ENCODE measurements around the gene SCN9A. TPM values are rescaled to one million over a fixed set of nuclear protein-coding genes. Genes with fewer than 3 reads are reported as not detected.

SCN9A gene
- total RNA-seq, 8 experiments from 2014 or later = 0.31 to 40.6 (median 5.6) TPM

DNA sequence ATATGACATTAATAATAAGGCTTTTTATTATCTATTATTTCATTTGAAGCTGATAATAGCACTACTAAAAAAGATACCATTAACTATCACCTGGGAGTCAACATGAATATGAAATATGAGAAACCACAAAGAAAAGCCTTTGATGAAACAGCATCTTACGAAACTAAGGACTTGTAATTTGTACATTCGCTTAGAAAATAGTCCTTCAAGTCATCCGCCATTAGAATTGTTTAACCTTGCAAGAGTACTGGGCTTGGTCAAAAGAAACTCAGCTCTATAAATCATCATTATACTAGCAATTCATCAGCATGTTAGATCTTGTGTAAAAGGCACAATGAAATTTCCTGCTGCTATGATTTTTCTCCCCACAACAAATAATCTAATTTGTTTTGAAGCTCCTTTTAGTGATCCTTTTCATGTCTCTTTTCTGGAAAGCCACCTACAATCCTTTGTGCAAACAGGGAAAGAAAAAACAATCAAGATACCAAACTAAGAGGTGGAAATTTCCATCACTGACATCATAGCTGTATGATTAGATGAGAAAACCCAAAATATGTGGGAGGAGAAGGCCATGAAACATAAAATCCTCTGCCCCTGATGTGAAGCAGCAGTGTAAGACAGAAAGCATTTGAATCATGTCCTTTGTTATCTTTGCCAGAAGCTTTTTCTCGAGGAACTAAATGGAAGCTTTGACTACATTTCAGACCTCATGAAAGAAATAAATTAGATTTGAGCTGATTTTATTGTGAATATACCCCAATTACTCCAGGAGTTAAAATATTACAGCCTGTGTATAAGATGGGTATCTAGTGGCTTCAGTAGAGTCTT lies 31.2 kb downstream of the SCN9A start:
- 10 to 89% (median 68%) methylated on average over 1 to 4 of the region's 4 CpGs for WGBS, 10 experiments
- in situ Hi-C loops (cut with MboI; ENCODE audit: low pct_unique_long_range_greater_than_20kb in 2 of 9, low sequenced_read_pairs in 9 of 9, unreplicated experiment in 9 of 9) = no loop called here
- Histone ChIP-seq H3K4me3 (no peak overlapping the region), H3K27ac (no peak overlapping the region), H3K4me1 (replicated peaks in 1 of 2) (peaks cover 5 to 9% of the 10 kb centered on the region in 2 donors)
- ATAC-seq (replicated peaks in 6 of 8) = peak in 1 of 8 experiments; percentile 43

- Histone ChIP-seq H3K27ac (no peak overlapping the region), H3K4me3 (no peak overlapping the region), H3K4me1 (replicated peaks in 1 of 2) (peaks cover 5 to 9% of the 10 kb centered on the region in 2 donors)
- no peak for ATAC-seq (replicated peaks in 6 of 8)
- WGBS, 10 experiments = 0 to 80% (median 33%) methylated on average over 1 to 2 of the region's 2 CpGs; no CpG with 5 or more reads in 1 of the 10 experiments
- in situ Hi-C loops (cut with MboI; ENCODE audit: low pct_unique_long_range_greater_than_20kb in 2 of 9, low sequenced_read_pairs in 9 of 9, unreplicated experiment in 9 of 9) = no loop called here
These were observed 32.3 kb downstream of the SCN9A start for GRCh38 chr2:166343467-166343866.

- Histone ChIP-seq H3K4me3 (no peak overlapping the region), H3K4me1 (replicated peaks in 1 of 2) (peaks cover 5 to 9% of the 10 kb centered on the region in 2 donors), H3K27ac (no peak overlapping the region)
- peak in 1 of 8 experiments; percentile 40 for ATAC-seq (replicated peaks in 6 of 8)
- WGBS, 10 experiments = 0 to 83% (median 37%) methylated on average over 1 of the region's 1 CpG; no CpG with 5 or more reads in 4 of the 10 experiments
- in situ Hi-C loops (cut with MboI; ENCODE audit: low pct_unique_long_range_greater_than_20kb in 2 of 9, low sequenced_read_pairs in 9 of 9, unreplicated experiment in 9 of 9) = no loop called here
These were observed 34.3 kb downstream of the SCN9A start for GRCh38 chr2:166341426-166341825.

DNA sequence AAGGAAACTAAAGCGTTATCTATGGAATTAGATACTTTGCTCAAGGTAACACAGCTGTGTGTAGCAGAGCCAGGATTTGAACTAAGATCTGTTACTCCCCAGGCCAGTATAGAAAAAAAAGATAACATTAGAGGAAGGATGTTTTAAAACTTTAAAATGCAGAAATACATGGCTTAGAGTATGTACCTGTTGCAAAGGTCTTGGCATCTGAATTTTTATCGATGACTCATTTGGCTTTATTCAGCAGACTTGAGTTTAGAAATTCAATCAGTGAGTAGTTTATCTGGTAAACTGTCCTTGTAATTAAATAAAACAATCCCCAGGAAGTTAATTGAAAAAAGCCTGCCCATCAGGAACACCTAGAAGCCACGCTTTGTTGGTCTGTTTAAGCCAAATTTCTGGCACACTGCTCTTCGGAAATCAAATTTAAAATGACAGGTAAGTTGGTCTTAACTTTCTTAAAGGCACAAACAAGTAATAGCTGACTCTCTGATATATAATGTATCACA lies 36.9 kb downstream of the SCN9A start:
- Histone ChIP-seq H3K4me1 (replicated peaks in 1 of 2) (no peaks in the 10 kb centered on the region), H3K27ac (no peak overlapping the region), H3K4me3 (no peak overlapping the region)
- no peak for ATAC-seq (replicated peaks in 6 of 8)
- WGBS, 10 experiments = 50 to 100% (median 79%) methylated on average over 1 to 4 of the region's 4 CpGs
- in situ Hi-C loops (cut with MboI; ENCODE audit: low pct_unique_long_range_greater_than_20kb in 2 of 9, low sequenced_read_pairs in 9 of 9, unreplicated experiment in 9 of 9) = no loop called here

DNA sequence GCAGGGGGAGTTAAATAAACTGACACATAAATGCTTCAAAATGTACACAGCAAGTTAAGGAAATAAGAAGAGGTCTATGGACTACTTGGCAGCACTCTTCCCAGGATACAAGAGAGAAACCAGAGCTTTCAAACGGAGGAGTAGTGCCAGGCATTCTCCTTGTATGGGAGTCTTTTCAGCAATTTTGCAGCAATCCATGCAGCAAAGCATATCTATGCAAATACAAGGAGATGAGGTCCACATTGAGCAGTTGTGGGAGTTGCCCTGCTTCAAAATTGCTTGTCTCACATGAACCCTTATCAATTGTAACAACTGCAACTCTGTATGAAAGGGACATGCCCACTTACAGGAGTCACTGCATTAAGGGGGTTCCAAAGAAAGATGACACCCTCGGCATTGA lies 37.8 kb downstream of the SCN9A start:
- peak in 2 of 8 experiments; percentile 41 to 46 for ATAC-seq (replicated peaks in 6 of 8)
- WGBS, 10 experiments = 8 to 100% (median 76%) methylated on average over 1 to 2 of the region's 2 CpGs; no CpG with 5 or more reads in 2 of the 10 experiments
- in situ Hi-C loops (cut with MboI; ENCODE audit: low pct_unique_long_range_greater_than_20kb in 2 of 9, low sequenced_read_pairs in 9 of 9, unreplicated experiment in 9 of 9) = no loop called here
- Histone ChIP-seq H3K4me3 (no peak overlapping the region), H3K4me1 (replicated peaks in 1 of 2) (no peaks in the 10 kb centered on the region), H3K27ac (no peak overlapping the region)

DNA sequence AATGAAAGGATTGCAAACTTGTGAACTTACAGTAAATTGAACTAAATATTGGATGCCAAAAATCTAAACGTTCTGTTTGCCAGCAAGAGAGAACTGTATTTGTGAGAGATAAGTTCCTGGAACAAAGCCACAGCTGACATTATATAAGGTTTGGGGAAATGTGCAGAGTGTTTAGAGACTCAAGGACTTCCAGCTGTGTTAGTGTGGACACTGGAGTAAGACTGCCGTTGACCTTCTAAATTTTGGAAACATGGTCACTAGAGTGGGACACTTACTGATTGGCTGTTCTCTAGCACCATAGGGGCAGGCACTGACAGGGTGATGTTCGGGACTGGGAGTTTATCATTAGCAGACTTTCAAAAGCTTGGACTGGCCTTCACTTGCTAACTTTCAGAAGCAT lies 40.5 kb downstream of the SCN9A start:
- H3K27ac ChIP-seq = no peak overlapping the region
- no peak overlapping the region for H3K4me3 ChIP-seq
- in situ Hi-C loops (cut with MboI; ENCODE audit: low pct_unique_long_range_greater_than_20kb in 2 of 9, low sequenced_read_pairs in 9 of 9, unreplicated experiment in 9 of 9) = no loop called here
- ATAC-seq (replicated peaks in 6 of 8) = no peak
- WGBS, 10 experiments = 0 to 89% (median 82%) methylated on average over 1 to 3 of the region's 3 CpGs
- H3K4me1 ChIP-seq (replicated peaks in 1 of 2) = no peaks in the 10 kb centered on the region

DNA sequence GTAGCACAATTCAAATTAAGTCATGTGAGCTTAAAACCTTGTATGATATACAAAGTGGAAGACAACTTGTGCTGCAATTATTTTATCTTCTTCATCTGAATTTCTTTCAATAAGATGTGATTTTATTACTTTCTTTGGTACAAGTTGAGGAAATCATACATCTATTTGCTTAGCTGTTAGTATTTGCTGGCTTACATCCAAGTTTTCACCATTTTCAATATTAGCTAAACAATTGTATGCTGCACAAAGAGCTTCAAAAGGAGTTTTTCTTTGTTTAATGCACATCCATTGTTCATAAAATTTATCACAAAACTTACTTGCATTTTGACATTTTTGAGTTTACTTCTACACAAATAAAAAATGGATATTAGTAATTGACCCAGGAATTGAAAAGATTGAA lies 40.9 kb downstream of the SCN9A start:
- no peak overlapping the region for H3K27ac ChIP-seq
- in situ Hi-C loops (cut with MboI; ENCODE audit: low pct_unique_long_range_greater_than_20kb in 2 of 9, low sequenced_read_pairs in 9 of 9, unreplicated experiment in 9 of 9) = no loop called here

GRCh38 chr2:166333801-166334200 lies 41.9 kb downstream of the SCN9A start:
- no peak for ATAC-seq (replicated peaks in 6 of 8)
- 9 to 100% (median 81%) methylated on average over 1 to 2 of the region's 2 CpGs for WGBS, 10 experiments

More for the DNA sequence above, 40.9 kb downstream of the SCN9A start:
- ATAC-seq (replicated peaks in 6 of 8) = no peak
- Histone ChIP-seq H3K4me3 (no peak overlapping the region), H3K4me1 (replicated peaks in 1 of 2) (no peaks in the 10 kb centered on the region)

DNA sequence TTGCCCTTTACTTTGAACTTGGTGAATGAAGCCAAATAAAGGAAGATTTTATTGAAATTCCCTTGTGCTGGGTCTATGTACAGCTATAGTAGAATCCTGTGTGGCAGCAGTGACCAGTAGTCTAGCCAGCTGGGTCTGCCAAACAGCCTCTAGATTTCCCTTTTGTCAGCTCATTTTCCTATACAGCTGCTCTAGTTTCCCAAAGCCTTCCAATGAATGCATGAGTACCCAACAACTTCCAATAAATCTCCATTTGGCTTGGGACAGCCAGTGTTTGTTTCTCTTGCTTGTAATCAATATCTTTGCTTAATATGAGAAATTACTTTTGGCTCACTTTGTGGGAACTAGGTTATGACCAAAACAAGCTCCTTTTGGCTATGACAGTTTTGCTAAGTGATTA lies 43.6 kb downstream of the SCN9A start:
- in situ Hi-C loops (cut with MboI; ENCODE audit: low pct_unique_long_range_greater_than_20kb in 2 of 9, low sequenced_read_pairs in 9 of 9, unreplicated experiment in 9 of 9) = no loop called here
- Histone ChIP-seq H3K4me3 (no peak overlapping the region), H3K4me1 (replicated peaks in 1 of 2) (no peaks in the 10 kb centered on the region), H3K27ac (no peak overlapping the region)
- ATAC-seq (replicated peaks in 6 of 8) = no peak

More at GRCh38 chr2:166333801-166334200, 41.9 kb downstream of the SCN9A start:
- Histone ChIP-seq H3K4me1 (replicated peaks in 1 of 2) (no peaks in the 10 kb centered on the region), H3K4me3 (no peak overlapping the region), H3K27ac (no peak overlapping the region)
- in situ Hi-C loops (cut with MboI; ENCODE audit: low pct_unique_long_range_greater_than_20kb in 2 of 9, low sequenced_read_pairs in 9 of 9, unreplicated experiment in 9 of 9) = no loop called here

DNA sequence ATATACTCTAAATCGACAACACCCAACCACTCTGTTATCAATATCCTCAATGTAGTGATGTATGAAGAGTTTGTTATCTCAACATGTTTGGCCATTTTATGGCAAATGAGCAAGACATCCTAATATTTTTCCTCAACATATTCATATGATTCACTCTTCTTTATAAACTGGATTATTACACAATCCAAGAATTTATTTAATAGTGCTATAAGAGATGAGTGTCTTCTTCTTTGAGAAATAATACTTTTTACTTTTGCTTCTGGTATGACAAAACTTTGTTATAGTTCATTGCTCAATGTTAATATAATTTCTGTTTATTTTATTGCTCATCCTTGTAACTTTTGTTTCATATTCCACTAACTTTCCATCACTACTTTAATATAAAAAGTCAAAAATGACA lies 44.3 kb downstream of the SCN9A start:
- in situ Hi-C loops (cut with MboI; ENCODE audit: low pct_unique_long_range_greater_than_20kb in 2 of 9, low sequenced_read_pairs in 9 of 9, unreplicated experiment in 9 of 9) = no loop called here
- Histone ChIP-seq H3K4me1 (replicated peaks in 1 of 2) (no peaks in the 10 kb centered on the region), H3K4me3 (no peak overlapping the region), H3K27ac (no peak overlapping the region)
- ATAC-seq (replicated peaks in 6 of 8) = no peak
- 33 to 100% (median 80%) methylated on average over 1 of the region's 1 CpG; no CpG with 5 or more reads in 1 of the 10 experiments for WGBS, 10 experiments

DNA sequence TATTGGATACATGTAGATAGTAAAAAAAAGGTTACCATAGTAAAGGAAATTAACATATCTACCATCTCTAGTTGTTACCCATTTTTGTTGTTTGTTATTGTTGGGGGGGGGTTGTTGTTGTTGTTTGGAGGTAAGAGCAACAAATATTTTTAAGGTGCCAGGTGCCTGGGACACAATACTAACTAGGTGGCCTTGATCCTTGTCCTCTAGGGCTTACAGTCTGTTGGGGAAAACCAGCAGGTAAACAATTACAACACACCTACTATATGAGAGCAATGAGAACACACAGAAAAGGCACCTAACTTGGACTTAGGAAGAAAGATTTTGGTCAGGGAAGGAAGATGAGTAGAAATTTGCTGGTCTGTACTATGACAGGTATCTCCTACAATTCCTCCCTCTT lies 46.3 kb downstream of the SCN9A start:
- no peak overlapping the region for H3K4me3 ChIP-seq
- H3K27ac ChIP-seq = no peak overlapping the region
- no peak for ATAC-seq (replicated peaks in 6 of 8)
- H3K4me1 ChIP-seq (replicated peaks in 1 of 2) = no peaks in the 10 kb centered on the region
- in situ Hi-C loops (cut with MboI; ENCODE audit: low pct_unique_long_range_greater_than_20kb in 2 of 9, low sequenced_read_pairs in 9 of 9, unreplicated experiment in 9 of 9) = no loop called here

GRCh38 chr2:166328147-166328546 lies 47.6 kb downstream of the SCN9A start:
- no peak overlapping the region for H3K27ac ChIP-seq
- in situ Hi-C loops (cut with MboI; ENCODE audit: low pct_unique_long_range_greater_than_20kb in 2 of 9, low sequenced_read_pairs in 9 of 9, unreplicated experiment in 9 of 9) = no loop called here
- no peak for ATAC-seq (replicated peaks in 6 of 8)
- H3K4me3 ChIP-seq = no peak overlapping the region
- WGBS, 10 experiments = 0 to 80% (median 36%) methylated on average over 1 to 3 of the region's 3 CpGs
- no peaks in the 10 kb centered on the region for H3K4me1 ChIP-seq (replicated peaks in 1 of 2)

GRCh38 chr2:166321076-166321475 lies 54.7 kb downstream of the SCN9A start:
- ATAC-seq (replicated peaks in 6 of 8) = no peak
- in situ Hi-C loops (cut with MboI; ENCODE audit: low pct_unique_long_range_greater_than_20kb in 2 of 9, low sequenced_read_pairs in 9 of 9, unreplicated experiment in 9 of 9) = no loop called here
- Histone ChIP-seq H3K27ac (no peak overlapping the region), H3K4me3 (no peak overlapping the region), H3K4me1 (replicated peaks in 1 of 2) (no peaks in the 10 kb centered on the region)
- 0 to 100% (median 85%) methylated on average over 1 to 3 of the region's 3 CpGs; no CpG with 5 or more reads in 4 of the 10 experiments for WGBS, 10 experiments
